ENCODE measurements around the gene GPRC5D.

The GPRC5D gene

GRCh38 chr12:12915656-12916055 is 36.3 kb downstream of the GPRC5D start:
- DNase-seq: peak in 1 of 10 donors; percentile 78
- intact Hi-C loops (cut with DNase I): loop anchor here (1.0 to 10.0 kb wide), 4 partner anchors 67 to 297 kb away; no protein-coding TSS in a partner anchor

- DNase-seq: peak in 1 of 10 donors; percentile 33
- intact Hi-C loops (cut with DNase I): loop anchor here (10.0 kb wide), 1 partner anchor 118 kb away; no protein-coding TSS in a partner anchor
These were observed 39.3 kb downstream of the GPRC5D start for GRCh38 chr12:12912711-12913110.

- DNase-seq: no peak
- intact Hi-C loops (cut with DNase I): loop anchor here (10.0 kb wide), 1 partner anchor 115 kb away; no protein-coding TSS in a partner anchor
These were observed 42.0 kb downstream of the GPRC5D start for GRCh38 chr12:12909995-12910420.

DNA sequence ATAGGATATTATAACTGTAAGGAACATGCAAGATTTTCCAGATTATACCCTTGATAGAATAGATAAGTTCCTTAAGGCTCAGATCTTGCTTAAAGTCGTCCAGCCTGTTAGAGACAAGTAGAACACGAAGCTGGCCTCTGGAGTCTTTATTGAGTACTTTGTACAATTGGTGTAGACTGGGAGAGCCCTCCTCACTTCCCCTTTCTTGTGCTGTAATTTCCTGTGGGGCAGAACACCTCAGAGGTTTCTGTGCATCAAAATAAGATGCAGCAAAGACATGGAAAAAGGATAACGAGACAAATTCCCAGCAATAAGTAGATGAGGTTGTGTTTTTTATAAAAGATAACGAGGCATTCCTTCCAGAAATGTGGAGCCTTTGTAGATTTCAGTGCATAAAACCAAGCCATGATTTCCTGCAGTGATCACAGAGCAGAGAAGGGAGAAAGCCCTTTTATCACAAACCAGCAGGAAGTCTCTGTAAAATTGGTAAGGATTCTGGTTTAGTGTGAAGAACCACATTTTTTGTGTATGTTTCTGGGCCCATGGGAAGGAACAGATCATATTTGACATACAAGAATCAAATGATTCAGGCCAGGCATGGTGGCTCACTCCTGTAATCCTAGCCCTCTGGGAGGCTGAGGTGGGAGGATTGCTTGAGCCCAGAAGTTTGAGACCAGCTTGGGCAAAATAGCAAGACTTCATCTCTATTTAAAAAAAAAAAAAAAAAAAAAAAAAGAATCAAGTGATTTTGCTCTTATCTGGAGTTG is 42.6 kb downstream of the GPRC5D start:
- no peak for DNase-seq
- intact Hi-C loops (cut with DNase I): no loop called here

DNA sequence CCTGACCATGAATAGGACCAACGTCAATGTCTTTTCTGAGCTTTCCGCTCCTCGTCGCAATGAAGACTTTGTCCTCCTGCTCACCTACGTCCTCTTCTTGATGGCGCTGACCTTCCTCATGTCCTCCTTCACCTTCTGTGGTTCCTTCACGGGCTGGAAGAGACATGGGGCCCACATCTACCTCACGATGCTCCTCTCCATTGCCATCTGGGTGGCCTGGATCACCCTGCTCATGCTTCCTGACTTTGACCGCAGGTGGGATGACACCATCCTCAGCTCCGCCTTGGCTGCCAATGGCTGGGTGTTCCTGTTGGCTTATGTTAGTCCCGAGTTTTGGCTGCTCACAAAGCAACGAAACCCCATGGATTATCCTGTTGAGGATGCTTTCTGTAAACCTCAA is 43.3 kb downstream of the GPRC5D start:
- intact Hi-C loops (cut with DNase I): no loop called here
- DNase-seq: peak in 1 of 10 donors; percentile 39

DNA sequence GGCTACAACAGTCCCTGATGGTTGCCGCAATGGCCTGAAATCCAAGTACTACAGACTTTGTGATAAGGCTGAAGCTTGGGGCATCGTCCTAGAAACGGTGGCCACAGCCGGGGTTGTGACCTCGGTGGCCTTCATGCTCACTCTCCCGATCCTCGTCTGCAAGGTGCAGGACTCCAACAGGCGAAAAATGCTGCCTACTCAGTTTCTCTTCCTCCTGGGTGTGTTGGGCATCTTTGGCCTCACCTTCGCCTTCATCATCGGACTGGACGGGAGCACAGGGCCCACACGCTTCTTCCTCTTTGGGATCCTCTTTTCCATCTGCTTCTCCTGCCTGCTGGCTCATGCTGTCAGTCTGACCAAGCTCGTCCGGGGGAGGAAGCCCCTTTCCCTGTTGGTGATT is 43.7 kb downstream of the GPRC5D start:
- intact Hi-C loops (cut with DNase I): no loop called here
- peak in 1 of 10 donors; percentile 57 for DNase-seq

GRCh38 chr12:12907552-12907951 is 44.4 kb downstream of the GPRC5D start:
- DNase-seq: peak in 1 of 10 donors; percentile 6
- intact Hi-C loops (cut with DNase I): no loop called here

GRCh38 chr12:12903642-12904609 is 48.0 kb downstream of the GPRC5D start:
- no peak for DNase-seq
- intact Hi-C loops (cut with DNase I): no loop called here

- DNase-seq: no peak
- intact Hi-C loops (cut with DNase I): no loop called here
These were observed 49.9 kb downstream of the GPRC5D start for GRCh38 chr12:12902036-12902435.

GRCh38 chr12:12901158-12901791 is 50.7 kb downstream of the GPRC5D start:
- DNase-seq: peak in 1 of 10 donors; percentile 37

DNA sequence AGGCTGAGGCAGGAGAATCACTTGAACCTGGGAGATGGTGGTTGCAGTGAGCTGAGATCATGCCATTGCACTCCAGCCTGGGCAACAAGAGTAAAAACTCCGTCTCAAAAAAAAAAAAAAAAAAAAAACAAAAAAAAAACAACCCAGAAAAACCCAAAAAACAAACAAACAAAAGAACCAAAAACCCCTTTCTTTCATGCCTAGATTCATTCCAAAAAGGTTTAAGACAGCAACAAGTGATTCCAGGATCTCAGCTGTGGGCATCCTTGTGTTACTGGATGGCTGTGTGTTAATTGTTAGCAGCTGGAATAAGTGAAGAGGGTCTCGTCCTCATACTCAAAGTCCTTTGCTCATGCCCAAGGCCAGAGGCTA is 51.2 kb downstream of the GPRC5D start:
- intact Hi-C loops (cut with DNase I): no loop called here
- no peak for DNase-seq

More at GRCh38 chr12:12901158-12901791, 50.7 kb downstream of the GPRC5D start:
- intact Hi-C loops (cut with DNase I): no loop called here

DNA sequence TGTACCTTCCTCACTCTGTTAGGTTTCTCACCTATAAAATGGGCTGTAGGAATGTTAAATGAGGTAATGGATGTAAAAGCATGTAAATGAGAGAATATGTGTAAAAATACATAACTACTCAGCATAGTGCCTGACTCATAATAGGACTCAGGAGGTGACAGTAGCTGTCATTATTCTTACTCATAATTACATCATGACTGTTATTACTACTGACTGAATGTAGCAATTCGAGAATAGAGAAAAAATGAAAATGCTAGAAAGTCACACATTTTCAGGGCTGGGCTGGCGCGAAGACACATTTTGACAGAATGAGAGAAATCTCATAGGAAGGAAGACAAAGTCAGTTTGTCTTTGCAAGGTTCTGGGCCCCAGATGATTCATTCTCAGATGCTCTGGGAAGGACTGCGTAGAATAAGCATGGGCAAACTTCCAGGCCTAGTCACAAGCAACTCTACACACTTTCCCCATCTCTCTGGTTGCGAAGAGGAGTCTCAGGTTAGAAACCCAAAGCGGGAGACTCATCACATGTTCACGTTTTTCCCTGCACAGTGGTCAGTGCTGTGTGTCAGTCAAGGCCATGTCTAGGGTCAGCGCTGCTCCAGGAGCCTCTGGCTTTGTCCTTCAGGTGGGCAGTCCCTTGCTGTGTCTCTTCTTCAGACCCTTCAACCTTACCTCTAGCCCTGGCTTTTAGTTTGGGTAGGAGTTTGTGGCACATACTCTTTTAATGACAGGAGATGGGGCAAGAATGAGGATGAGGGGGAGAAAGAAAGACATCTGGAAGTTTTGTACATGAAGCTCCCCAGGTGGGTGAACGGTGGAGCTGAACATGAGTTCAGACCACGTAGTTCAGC is 52.2 kb downstream of the GPRC5D start:
- intact Hi-C loops (cut with DNase I): no loop called here
- no peak for DNase-seq

DNA sequence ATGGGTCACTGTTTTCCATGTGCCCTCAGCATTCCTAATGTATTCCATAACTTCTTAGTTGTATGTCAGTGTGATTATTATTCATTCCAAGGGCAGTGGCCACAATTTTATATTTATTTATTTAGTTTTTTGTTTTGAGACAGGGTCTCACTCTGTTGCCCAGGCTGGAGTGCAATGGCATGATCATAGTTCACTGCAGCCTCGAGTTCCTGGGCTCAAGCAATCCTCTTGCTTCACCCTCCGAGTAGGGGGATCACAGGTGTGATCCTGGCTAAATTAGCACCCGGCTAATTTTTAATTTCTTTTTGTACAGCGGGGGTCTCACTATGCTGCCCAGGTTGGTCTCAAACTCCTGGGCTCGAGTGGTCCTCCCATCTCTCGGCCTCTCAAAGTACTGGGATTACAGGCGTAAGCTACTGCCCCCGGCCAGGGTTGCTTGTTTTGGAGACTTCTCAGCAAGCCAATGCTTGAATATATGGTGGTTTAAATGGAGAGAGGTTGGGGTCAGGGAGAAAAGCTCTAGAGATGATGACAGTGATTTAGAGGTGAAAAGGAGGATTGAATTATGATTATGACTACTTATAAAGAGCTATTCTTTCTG is 53.0 kb downstream of the GPRC5D start:
- intact Hi-C loops (cut with DNase I): no loop called here
- DNase-seq: no peak

DNA sequence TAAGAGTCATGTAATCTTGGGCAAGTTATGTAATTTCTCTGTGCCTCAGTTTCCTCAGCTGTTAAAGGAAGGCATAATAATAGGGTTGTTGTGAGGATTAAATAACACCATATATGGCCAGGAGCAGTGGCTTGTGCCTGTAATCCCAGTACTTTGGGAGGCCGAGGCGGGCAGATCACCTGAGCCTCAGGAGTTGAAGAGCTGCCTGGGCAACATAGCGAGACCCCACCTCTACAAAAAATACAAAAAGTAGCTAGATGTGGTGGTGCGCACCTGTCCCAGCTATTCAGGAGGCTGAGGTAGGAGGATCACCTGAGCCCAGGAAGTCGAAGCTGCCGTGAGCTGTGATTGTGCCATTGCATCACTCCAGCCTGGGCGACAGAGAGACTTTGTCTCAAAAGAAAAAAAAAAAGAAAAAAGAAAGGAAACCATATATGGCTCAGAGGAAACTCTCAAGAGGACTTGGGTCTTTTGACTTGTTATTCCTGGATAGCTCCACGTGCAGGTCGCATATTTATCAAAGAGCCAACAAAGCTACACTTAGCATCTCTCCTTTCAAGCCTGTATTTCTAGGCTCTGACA is 53.7 kb downstream of the GPRC5D start:
- intact Hi-C loops (cut with DNase I): no loop called here
- no peak for DNase-seq

- intact Hi-C loops (cut with DNase I): no loop called here
- DNase-seq: no peak
These were observed 54.7 kb downstream of the GPRC5D start for GRCh38 chr12:12897302-12897701.

DNA sequence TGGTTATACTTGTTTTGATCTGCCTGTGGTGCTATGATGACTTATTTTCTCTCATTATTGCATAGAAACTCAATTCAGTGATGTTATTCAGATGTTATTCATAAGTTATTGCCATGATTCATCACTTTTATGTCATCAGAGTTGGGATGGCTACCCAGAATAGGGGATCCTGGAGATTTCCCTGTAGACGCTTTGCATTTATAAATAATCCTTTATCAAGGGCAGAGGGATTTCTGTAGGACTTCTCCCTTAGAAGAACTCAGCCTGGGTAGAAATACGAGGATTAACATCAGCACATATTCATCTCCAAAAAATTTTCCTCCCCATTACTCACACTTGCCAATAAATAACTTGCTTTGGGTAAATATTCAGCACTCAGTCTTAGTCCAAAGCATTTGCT is 55.7 kb downstream of the GPRC5D start:
- DNase-seq: no peak
- intact Hi-C loops (cut with DNase I): no loop called here

DNA sequence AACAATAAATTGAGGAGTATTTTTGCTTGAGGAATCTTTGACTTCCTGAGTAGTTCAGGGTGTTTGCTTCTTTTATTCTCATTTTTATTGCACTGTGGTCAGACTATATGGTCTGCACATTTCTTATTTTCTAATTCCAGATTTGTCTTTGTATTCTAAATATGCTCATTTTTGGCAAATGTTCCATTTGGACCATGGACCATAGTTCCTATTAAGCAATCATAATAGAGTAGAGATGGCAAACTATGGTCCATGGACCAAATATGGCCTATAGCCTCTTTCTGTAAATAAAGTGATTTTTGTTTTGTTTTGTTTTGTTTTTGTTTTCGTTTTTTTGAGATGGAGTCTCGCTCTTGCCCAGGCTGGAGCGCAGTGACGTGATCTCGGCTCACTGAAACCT is 58.5 kb downstream of the GPRC5D start:
- DNase-seq: no peak
- intact Hi-C loops (cut with DNase I): no loop called here

- DNase-seq: peak in 1 of 10 donors; percentile 39
- intact Hi-C loops (cut with DNase I): no loop called here
These were observed 59.3 kb downstream of the GPRC5D start for GRCh38 chr12:12892681-12893141.

DNA sequence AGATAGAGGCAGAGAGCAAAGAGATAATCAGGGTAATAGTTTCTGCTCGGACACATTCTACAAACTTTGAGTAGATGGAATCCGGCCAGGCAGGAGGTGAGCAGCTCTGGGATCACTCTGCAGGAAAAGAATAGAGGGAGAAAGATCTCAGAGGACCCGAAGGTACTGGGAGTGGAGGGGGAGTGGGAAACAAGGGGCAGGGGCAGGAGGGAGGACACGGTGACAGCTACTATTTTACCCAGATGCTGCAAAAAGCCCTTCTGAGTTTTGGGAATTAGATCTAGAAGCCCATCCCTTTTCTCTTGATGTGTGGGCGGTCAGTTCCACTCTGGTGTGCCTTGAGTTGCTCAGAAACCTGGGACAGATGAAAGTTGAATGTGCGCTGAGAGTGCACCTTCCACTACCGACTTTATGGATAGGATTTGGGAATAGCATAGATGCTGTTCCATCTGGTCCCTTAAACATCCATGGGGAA is 60.1 kb downstream of the GPRC5D start:
- peak in 1 of 10 donors; percentile 12 for DNase-seq
- intact Hi-C loops (cut with DNase I): no loop called here

Measured in posterior cingulate gyrus (tissue), 11 donors.